HepG2 (cell line): ENCODE results near the gene SPOP.

ENCODE experiments used
- EZH2 ChIP-seq: conservative IDR thresholded peaks from 2 replicates; pipeline ENCODE4 v1.6.1; 2012; ENCODE audit warnings: mild to moderate bottlenecking, low read depth, low read length, moderate library complexity
- GABPA ChIP-seq, 2 experiments: IDR thresholded peaks; 2 replicates each; pipeline ENCODE4 v1.6.1; 2011 to 2016; ENCODE audit warnings: low read depth in 2 of 2, low read length in 1 of 2, missing biosample characterization in 1 of 2, missing genetic modification characterization in 1 of 2
- HNRNPH1 ChIP-seq: fragments of 200-400 bp; formaldehyde crosslinking; optimal IDR thresholded peaks from 2 replicates; pipeline ENCODE3; 2017; ENCODE audit warnings: mild to moderate bottlenecking, low read depth, low read length
- ZZZ3 ChIP-seq: sonication (generic); formaldehyde crosslinking; IDR thresholded peaks from 2 replicates; pipeline ENCODE4 v1.4.0; 2020; ENCODE audit warnings: missing genetic modification reagents, mild to moderate bottlenecking, borderline replicate concordance
- TF ChIP-seq, protein P1 (sequence below): sonication (generic); formaldehyde crosslinking; IDR thresholded peaks from 2 replicates; pipeline ENCODE4 v1.8.0; 2022; ENCODE audit warnings: missing genetic modification reagents, low read depth, mild to moderate bottlenecking, borderline replicate concordance

DNA sequence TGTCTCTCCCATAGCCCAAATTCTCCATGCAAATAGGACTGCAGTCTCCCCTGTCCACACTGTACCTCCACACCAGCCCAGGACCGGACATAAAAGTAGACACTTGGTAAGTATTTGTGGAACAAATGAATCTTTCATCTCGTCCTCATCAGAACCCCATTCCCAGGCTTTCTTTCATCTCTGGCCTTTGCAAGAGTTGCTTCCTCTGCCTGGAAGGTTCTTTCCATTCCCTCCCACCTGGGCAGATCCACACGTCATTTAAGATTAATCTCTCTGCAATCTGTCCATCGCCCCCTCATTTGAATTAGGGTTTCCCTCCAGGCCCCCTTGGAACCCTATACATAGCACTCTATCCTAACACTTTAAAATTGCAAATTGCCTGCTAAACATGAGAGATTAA is 106.1 kb downstream of the SPOP start:
- no peak for TF ChIP-seq EZH2
- no peak for TF ChIP-seq GABPA (IDR thresholded peaks at IDR 0.05; ENCODE audit: low read depth, low read length)
- TF ChIP-seq GABPA (CRISPR knock-in tag; IDR thresholded peaks at IDR 0.05; ENCODE audit: low read depth) = no peak
- TF ChIP-seq, protein P1, sequence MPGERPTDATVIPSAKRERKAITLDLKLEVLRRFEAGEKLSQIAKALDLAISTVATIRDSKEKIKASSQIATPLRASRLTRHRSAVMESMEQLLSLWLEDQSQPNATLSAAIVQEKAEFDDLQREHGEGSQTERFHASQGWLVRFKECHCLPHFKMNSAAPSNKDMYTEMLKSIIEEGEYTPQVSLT (CRISPR knock-in tag) = no peak
- no peak for TF ChIP-seq HNRNPH1
- TF ChIP-seq ZZZ3 (CRISPR knock-in tag) = no peak
